ENCODE measurements around the gene ZNF302.

ZNF302 gene

GRCh38 chr19:34731964-34732363 lies 54.5 kb downstream of the ZNF302 start:
- DNase-seq (ENCODE audit: low read depth, low spot score) = no peak

- no peak for DNase-seq (ENCODE audit: low read depth, low spot score)
These were observed 55.2 kb downstream of the ZNF302 start for GRCh38 chr19:34732612-34733211.

GRCh38 chr19:34733266-34733745 lies 55.8 kb downstream of the ZNF302 start:
- no peak for DNase-seq (ENCODE audit: low read depth, low spot score)

GRCh38 chr19:34733746-34734536 lies 56.5 kb downstream of the ZNF302 start, which contains the start of gene ZNF181:
TSS of gene ZNF181 (plus strand) at chr19:34734243. CDS start at chr19:34735038, 795 bp downstream.
- peak; percentile 65 for DNase-seq (ENCODE audit: low read depth, low spot score)

- DNase-seq (ENCODE audit: low read depth, low spot score) = peak; percentile 39
These were observed 57.1 kb downstream of the ZNF302 start for GRCh38 chr19:34734537-34735103.
